ENCODE results near the gene ARPC2. TPM values are rescaled to one million over a fixed set of nuclear protein-coding genes. Genes with fewer than 3 reads are reported as not detected.

The ARPC2 gene
- total and polyA plus RNA-seq, 7 donors = 235 to 517 (median 267) TPM

- 47 to 76% methylated on average over 5 of the region's 5 CpGs for WGBS, 2 donors
- intact Hi-C loops (cut with DNase I) = no loop called here
- peaks cover 0 to 16% (median 3%) of the 10 kb centered on the region in 4 donors for H3K36me3 ChIP-seq
- H3K9me3 ChIP-seq = no peaks in the 10 kb centered on the region
- peaks cover 0 to 74% (median 65%) of the 10 kb centered on the region in 4 donors for H3K4me1 ChIP-seq
- H3K4me3 ChIP-seq = no peak overlapping the region
- H3K27me3 ChIP-seq = no peaks in the 10 kb centered on the region
- DNase-seq = no peak
- peak overlapping the region in 2 of 4 donors; percentile 10 to 26 for H3K27ac ChIP-seq
- TF ChIP-seq POLR2A (IDR thresholded peaks at IDR 0.05) (no peak), POLR2AphosphoS5 (IDR thresholded peaks at IDR 0.05) (no peak), CTCF (IDR thresholded peaks at IDR 0.05) (no peak), EP300 (IDR thresholded peaks at IDR 0.05) (no peak)
Measured at GRCh38 chr2:218221000-218221399, 4.0 kb downstream of the ARPC2 start.

GRCh38 chr2:218223046-218223445, 6.1 kb downstream of the ARPC2 start:
- H3K36me3 ChIP-seq = peaks cover 0 to 36% (median 10%) of the 10 kb centered on the region in 4 donors
- 65 to 78% methylated on average over 5 of the region's 5 CpGs for WGBS, 2 donors
- no peak overlapping the region for H3K4me3 ChIP-seq
- no peak for TF ChIP-seq CTCF (IDR thresholded peaks at IDR 0.05)
- no peak for TF ChIP-seq POLR2AphosphoS5 (IDR thresholded peaks at IDR 0.05)
- no peak for TF ChIP-seq EP300 (IDR thresholded peaks at IDR 0.05)
- peaks cover 0 to 66% (median 61%) of the 10 kb centered on the region in 4 donors for H3K4me1 ChIP-seq
- no peaks in the 10 kb centered on the region for H3K27me3 ChIP-seq
- no peaks in the 10 kb centered on the region for H3K9me3 ChIP-seq
- H3K27ac ChIP-seq = peak overlapping the region in 1 of 4 donors; percentile 40
- no peak for DNase-seq
- intact Hi-C loops (cut with DNase I) = no loop called here

GRCh38 chr2:218224186-218224585, 7.2 kb downstream of the ARPC2 start:
- intact Hi-C loops (cut with DNase I) = no loop called here
- Histone ChIP-seq H3K27me3 (no peaks in the 10 kb centered on the region), H3K9me3 (no peaks in the 10 kb centered on the region), H3K36me3 (peaks cover 0 to 48% (median 12%) of the 10 kb centered on the region in 4 donors), H3K4me3 (no peak overlapping the region), H3K4me1 (peaks cover 0 to 65% (median 56%) of the 10 kb centered on the region in 4 donors), H3K27ac (no peak overlapping the region)
- no peak for DNase-seq
- TF ChIP-seq EP300 (IDR thresholded peaks at IDR 0.05) (no peak), POLR2AphosphoS5 (IDR thresholded peaks at IDR 0.05) (no peak), CTCF (IDR thresholded peaks at IDR 0.05) (no peak), POLR2A (IDR thresholded peaks at IDR 0.05) (no peak)
- WGBS, 2 donors = 59 to 70% methylated on average over 1 of the region's 1 CpG

- Histone ChIP-seq H3K9me3 (no peaks in the 10 kb centered on the region), H3K27ac (no peak overlapping the region), H3K4me3 (no peak overlapping the region), H3K4me1 (peaks cover 0 to 57% (median 43%) of the 10 kb centered on the region in 4 donors), H3K36me3 (peaks cover 0 to 75% (median 28%) of the 10 kb centered on the region in 4 donors), H3K27me3 (no peaks in the 10 kb centered on the region)
- WGBS, 2 donors = 84 to 88% methylated on average over 3 of the region's 3 CpGs
- TF ChIP-seq POLR2AphosphoS5 (IDR thresholded peaks at IDR 0.05) (no peak), POLR2A (IDR thresholded peaks at IDR 0.05) (no peak), CTCF (IDR thresholded peaks at IDR 0.05) (no peak), EP300 (IDR thresholded peaks at IDR 0.05) (no peak)
- DNase-seq = no peak
- intact Hi-C loops (cut with DNase I) = no loop called here
Measured at GRCh38 chr2:218226903-218227302, 9.9 kb downstream of the ARPC2 start.
